ENCODE data around the gene EI24.

The EI24 gene

GRCh38 chr11:125625630-125626287 is 56.5 kb downstream of the EI24 start:
- TF ChIP-seq CTCF (IDR thresholded peaks at IDR 0.05; ENCODE audit: insufficient read depth, low read depth, low read length, missing control alignments): no peak
- peak; percentile 94 for DNase-seq (ENCODE audit: low read depth)
- H3K4me3 ChIP-seq (ENCODE audit: low read depth, low read length): peak overlapping the region; percentile 93

DNA sequence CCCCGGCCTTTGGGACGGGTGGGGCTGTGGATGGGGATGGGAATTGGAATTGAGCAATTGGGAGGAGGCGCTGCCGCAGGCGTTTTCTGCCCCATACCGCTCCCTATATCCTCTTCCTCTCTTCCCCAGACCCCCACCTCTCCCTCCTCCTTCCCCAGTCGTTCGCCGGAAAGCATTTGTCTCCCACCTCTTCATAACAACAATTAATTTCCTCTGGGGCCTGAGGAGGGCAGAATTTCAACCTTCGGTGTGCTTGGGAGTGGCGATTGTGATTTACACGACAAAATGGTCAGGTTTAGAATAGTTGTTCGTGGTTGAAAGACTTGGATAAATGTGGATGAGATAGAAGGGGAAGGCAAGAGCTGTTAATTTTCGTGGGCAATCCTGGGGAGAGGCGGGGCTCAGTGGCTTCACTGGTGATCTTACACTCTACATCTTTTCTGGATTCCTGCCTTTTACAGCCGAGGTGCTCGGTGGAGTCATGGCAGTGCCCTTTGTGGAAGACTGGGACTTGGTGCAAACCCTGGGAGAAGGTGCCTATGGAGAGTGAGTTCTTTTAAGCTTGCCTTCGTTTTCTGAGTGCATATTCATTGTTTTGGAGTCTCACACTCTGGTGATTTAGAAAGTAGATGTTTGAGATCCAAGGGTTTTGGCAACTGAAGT is 57.1 kb downstream of the EI24 start:
- peak; percentile 66 for DNase-seq (ENCODE audit: low read depth)
- H3K4me3 ChIP-seq (ENCODE audit: low read depth, low read length): peak overlapping the region; percentile 93
- peak; percentile 32 for TF ChIP-seq CTCF (IDR thresholded peaks at IDR 0.05; ENCODE audit: insufficient read depth, low read depth, low read length, missing control alignments)

- H3K4me3 ChIP-seq (ENCODE audit: low read depth, low read length): peak overlapping the region; percentile 93
- no peak for TF ChIP-seq CTCF (IDR thresholded peaks at IDR 0.05; ENCODE audit: insufficient read depth, low read depth, low read length, missing control alignments)
- no peak for DNase-seq (ENCODE audit: low read depth)
Observed at GRCh38 chr11:125627236-125627910, 58.1 kb downstream of the EI24 start.
